LoVo (cell line): ENCODE measurements around the gene MAPT.
A peak's percentile ranks its signal among the peaks of the same experiment; 100 is the strongest.

Source experiments
- DNase-seq: peaks from one replicate; pipeline ENCODE4 v3.0.0-alpha.2; 2016; ENCODE audit warnings: low spot score

The MAPT gene

DNA sequence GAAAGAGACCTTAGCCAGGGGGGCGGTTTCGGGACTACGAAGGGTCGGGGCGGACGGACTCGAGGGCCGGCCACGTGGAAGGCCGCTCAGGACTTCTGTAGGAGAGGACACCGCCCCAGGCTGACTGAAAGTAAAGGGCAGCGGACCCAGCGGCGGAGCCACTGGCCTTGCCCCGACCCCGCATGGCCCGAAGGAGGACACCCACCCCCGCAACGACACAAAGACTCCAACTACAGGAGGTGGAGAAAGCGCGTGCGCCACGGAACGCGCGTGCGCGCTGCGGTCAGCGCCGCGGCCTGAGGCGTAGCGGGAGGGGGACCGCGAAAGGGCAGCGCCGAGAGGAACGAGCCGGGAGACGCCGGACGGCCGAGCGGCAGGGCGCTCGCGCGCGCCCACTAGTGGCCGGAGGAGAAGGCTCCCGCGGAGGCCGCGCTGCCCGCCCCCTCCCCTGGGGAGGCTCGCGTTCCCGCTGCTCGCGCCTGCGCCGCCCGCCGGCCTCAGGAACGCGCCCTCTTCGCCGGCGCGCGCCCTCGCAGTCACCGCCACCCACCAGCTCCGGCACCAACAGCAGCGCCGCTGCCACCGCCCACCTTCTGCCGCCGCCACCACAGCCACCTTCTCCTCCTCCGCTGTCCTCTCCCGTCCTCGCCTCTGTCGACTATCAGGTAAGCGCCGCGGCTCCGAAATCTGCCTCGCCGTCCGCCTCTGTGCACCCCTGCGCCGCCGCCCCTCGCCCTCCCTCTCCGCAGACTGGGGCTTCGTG lies at the start of gene MAPT:
TSS of gene MAPT (plus strand) at position 533 of the 763 bp plus-strand sequence. CDS start 67,784 bp downstream, outside the sequence.
- peak; percentile 95 for DNase-seq

DNA sequence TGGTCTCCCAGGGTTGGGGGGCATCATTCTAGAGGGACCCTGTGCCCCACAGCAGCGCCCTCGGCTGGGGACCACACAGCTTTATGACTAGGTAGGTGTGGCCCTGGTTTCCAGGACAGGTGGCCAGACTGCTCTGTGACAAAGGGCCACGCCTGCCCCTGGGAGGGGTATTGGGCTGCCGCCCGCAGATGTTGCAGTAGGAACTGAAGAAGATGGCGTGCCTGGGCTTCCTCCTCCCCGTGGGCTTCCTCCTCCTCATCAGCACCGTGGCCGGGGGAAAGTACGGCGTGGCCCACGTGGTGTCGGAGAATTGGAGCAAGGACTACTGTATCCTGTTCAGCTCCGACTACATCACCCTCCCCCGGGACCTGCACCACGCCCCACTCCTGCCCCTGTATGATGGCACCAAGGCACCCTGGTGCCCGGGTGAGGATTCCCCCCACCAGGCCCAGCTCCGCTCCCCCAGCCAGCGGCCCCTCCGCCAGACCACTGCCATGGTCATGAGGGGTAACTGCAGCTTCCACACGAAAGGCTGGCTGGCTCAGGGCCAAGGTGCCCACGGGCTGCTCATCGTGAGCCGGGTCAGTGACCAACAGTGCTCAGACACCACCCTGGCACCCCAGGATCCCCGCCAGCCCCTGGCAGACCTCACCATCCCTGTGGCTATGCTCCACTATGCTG lies 49.5 kb upstream of the MAPT start, which contains the start of gene SPPL2C:
TSS of gene SPPL2C (plus strand) at position 187 of the 681 bp plus-strand sequence. CDS start at position 213, 26 bp downstream.
- no peak for DNase-seq

DNA sequence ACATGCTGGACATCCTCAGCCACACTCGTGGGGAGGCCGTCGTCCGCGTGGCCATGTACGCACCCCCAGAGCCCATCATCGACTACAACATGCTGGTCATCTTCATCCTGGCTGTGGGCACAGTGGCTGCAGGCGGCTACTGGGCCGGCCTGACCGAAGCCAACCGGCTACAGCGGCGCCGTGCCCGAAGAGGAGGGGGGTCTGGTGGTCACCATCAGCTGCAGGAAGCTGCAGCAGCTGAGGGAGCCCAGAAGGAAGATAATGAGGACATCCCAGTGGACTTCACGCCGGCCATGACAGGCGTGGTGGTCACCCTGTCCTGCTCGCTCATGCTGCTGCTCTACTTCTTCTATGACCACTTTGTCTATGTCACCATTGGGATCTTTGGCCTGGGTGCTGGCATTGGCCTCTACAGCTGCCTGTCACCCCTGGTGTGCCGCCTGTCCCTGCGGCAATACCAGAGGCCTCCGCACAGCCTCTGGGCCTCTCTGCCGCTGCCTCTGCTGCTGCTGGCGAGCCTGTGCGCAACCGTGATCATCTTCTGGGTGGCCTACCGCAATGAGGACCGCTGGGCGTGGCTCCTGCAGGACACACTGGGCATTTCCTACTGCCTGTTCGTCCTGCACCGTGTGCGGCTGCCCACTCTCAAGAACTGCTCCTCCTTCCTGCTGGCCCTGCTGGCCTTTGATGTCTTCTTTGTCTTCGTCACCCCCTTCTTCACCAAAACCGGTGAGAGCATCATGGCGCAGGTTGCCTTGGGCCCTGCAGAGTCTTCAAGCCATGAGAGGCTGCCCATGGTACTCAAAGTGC lies 48.8 kb upstream of the MAPT start:
- DNase-seq, result no peak

DNA sequence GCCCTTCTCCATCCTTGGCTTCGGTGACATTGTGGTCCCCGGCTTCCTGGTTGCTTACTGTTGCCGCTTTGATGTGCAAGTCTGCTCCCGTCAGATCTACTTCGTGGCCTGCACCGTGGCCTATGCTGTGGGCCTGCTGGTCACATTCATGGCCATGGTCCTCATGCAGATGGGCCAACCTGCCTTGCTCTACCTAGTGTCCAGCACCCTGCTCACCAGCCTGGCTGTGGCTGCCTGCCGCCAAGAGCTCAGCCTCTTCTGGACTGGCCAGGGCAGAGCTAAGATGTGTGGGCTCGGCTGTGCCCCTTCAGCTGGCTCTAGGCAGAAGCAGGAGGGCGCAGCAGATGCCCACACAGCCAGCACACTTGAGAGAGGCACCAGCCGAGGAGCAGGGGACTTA lies 48.1 kb upstream of the MAPT start:
- DNase-seq, result no peak

- DNase-seq, result no peak
Measured at GRCh38 chr17:45846646-45847045, 47.7 kb upstream of the MAPT start.

GRCh38 chr17:45847101-45847500 lies 47.3 kb upstream of the MAPT start:
- no peak for DNase-seq

DNA sequence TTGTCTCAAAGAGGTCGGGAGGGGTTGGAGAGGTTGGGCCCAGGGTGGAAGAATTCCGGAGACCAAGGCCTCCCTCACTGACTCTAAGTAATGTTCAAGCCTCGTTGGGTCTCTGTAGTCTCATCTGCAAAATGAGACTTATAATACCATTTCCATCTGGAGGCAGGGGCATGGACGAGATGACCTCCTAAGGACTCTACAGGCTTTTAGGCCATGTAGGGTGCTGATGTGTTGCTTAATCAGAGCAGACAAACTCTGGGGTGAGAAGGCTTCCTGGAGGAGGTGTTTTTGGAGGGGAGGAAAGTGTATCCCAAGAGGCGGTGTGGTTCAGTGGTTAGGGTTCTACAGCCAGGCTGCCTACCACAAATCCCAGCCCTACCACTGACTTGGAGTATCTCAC lies 46.6 kb upstream of the MAPT start:
- DNase-seq, result no peak

- DNase-seq, result no peak
Measured at GRCh38 chr17:45848405-45848804, 45.9 kb upstream of the MAPT start.

GRCh38 chr17:45848868-45849535 lies 45.4 kb upstream of the MAPT start:
- DNase-seq, result no peak

DNA sequence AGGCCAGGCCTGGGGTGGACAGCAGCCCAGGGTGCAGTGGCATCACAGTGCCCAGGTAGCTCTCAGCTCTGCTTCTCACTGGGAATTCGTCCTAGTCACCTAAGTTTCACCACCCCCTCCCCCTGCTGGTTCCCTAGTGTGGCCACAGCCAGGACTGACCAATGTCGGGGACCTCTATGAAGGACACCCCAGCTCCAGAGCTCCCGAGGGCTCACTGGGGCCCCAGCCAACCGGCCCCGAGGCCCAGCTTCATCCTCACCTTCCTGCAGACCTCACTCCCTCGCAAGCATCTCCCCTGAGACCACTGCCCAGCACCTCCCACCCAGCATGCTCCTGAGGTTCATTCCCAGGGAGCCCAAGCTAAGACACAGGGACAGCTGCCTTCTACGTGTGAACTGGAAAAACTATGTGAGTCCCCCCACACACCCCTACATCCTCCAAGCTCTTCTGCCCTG lies 44.8 kb upstream of the MAPT start:
- DNase-seq, result no peak

DNA sequence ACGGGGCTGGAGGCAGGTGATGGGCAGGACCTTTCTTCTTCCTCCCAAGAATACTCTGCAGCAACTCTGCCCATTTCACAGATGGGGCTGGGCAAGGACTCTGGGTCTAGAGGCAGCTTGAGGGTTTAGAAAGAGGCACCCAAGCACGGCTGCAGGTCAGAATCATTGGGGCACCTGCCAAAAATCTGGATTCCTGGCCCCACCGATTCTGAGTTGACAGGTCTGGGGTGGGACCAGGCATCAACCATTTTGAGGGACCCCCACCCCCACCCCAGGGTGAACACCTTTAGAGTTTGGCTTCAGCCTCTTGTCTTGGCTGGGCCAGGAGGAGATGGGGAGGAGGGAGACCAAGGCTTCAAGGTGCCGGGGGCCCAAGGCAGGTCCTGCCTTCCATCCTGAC lies 44.3 kb upstream of the MAPT start:
- no peak for DNase-seq

DNA sequence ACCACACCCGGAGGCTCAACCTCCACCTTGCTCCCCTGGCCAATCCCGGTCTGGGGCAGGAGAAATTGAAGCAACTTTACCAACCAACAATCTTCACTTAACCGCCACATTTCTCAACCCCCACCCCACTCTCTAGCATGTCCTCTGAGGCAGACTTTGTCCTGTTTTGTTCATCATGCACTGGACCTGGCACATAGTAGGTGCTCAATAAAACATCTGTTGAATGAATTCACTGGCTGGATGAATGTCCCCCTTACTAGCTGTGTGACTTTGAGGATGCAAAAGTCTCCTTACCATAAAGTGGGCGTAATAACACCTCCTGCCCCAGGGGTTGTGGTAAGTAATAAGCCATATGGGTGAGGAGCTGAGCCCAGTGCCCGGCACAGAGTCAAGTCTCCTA lies 43.9 kb upstream of the MAPT start:
- no peak for DNase-seq

DNA sequence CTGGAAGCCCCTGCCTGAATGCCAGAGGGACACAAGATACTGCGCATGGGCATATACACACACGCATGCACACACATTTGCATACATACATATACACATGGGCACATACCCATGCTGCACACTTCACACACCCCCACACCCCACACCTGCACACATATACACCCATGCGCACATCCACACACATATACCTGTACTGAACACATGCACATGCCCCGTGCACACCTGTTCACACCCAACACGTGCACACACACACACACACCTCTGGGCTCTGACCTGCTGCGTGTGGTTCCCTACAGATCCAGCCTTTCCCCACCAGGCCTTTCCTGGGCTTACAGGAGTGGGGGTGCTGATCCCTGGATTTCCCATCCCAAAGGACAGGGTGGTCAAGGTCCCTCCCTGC lies 43.3 kb upstream of the MAPT start:
- no peak for DNase-seq

GRCh38 chr17:45851464-45851863 lies 42.9 kb upstream of the MAPT start:
- no peak for DNase-seq

DNA sequence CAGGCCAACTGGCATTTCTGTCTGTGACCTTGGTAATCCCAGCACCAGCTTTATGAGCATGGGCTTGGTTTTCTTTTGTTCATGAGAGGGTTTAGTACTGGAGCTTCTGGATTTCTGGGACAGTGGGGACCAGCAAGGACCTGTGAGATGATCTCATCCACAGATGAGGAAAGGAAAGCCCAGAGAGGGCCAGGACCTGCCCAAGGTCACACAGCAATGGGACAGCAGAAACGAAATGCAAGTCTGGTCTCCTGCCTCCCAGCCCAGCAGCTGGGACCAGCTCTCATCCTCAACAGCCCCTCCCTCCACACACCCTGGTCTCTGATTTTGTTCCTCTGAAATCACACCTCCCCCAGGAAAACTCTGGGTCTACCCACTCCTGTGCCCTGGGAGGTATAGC lies 42.5 kb upstream of the MAPT start:
- no peak for DNase-seq

GRCh38 chr17:45852535-45853297 lies 41.6 kb upstream of the MAPT start:
- peak; percentile 57 for DNase-seq

DNA sequence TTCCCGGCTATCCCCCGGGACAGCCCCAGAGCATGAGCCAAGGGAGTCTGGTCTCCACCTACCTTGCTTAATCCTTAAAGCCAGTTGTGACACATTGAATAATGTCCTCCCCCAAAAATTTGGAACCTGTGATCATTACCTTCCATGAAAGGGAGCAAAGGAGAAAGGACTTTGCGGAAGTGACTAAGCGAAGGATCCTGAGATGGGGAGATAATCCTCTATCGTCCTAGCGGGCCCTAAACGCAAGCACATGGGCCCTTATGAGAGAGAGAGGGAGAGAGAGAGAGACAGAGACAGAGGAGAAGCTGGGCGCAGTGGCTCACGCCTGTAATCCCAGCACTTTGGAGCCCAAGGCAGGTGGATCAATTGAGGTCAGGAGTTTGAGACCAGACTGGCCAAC lies 40.1 kb upstream of the MAPT start:
- no peak for DNase-seq

DNA sequence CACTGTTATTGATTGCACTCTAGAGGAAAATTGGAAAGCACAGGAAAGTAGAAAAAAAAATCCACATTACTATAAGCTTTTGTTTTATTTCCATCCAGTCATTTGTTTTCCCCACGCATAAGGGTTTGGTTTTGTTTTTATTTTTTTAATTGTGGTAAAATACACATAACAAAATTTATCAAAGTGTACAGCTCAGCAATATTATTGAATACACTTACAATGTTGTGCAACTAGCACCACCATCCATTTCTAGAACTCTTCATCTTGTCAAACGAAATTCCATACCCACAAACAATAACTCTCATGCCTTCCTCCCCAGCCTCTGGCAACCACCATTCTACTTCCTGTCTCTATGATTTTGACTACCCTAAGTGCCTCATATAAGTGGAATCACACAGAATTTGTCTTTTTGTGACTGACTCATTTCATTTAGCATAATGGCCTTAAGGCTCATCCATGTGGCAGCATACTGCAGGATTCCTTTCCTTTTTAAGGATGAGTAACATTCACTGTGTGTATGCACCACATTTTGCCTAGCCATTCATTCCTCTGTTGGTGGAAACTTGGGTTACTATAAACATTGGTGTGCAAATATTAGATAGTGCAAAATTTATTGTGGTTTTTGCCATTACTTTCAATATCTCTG lies 38.5 kb upstream of the MAPT start:
- DNase-seq, result no peak

- DNase-seq, result peak; percentile 34
Measured at GRCh38 chr17:45857977-45858708, 36.2 kb upstream of the MAPT start.

DNA sequence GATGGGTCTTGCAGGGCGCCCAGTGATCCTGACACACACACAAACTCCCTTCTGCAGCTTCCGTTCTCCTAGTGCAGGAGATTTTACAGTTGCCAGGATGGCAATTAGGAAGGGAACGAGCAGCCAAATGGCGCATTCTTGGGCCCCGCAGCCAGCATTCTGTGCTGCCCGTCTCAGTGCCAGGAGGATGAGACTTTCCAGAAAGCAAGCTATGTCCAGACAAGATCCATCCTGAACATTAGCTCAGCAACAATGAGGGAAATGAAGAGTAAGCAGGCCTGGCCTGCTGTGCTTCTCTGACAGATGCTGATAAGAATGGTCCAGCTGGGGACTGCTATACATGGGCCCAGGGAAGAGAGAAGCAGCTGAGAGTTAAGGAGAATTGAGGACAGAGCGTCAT lies 33.2 kb upstream of the MAPT start:
- no peak for DNase-seq
